HG02885 (cell line): ENCODE data around the gene MRAP.
"Not testable (repeated sequence)": the region's sequence is repeated elsewhere in the genome, so short reads cannot be mapped to it uniquely, and the experiment has no call there.

Experiments used
- ATAC-seq: cut with Tn5 transposase; IDR thresholded peaks from one replicate; pipeline ENCODE4 v1.9.1; 2021; ENCODE audit warnings: mild to moderate bottlenecking; ENCODE audit not compliant: unreplicated experiment, poor library complexity

MRAP gene

DNA sequence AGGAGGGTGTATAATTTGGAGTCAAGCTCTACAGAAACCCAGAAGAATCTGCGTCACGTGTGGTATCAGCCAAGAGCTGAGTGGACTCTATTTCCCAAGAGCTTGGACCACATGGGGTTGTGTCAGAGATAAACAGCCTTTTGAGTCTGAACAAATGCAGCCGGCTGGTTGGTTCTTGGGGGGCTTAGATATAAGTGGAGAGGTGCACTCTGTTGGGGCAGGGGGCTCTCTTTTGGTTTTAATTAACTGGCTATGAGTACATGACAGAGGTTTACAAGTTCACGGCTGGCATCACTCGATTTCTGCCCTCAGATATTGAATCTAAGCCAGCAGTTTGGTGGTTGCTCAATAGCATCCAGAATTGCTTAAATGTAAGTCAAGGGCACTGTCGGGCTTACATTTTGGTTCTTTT, 501 bp upstream of the MRAP start:
- ATAC-seq: no peak

GRCh38 chr21:32299695-32300094, 1.0 kb downstream of the MRAP start:
- ATAC-seq: no peak

- no peak for ATAC-seq
These were observed 1.5 kb downstream of the MRAP start for GRCh38 chr21:32300117-32300681.

- no peak for ATAC-seq
These were observed 2.9 kb downstream of the MRAP start for GRCh38 chr21:32301596-32301995.

- ATAC-seq: no peak
These were observed 3.9 kb downstream of the MRAP start for GRCh38 chr21:32302560-32302959.

DNA sequence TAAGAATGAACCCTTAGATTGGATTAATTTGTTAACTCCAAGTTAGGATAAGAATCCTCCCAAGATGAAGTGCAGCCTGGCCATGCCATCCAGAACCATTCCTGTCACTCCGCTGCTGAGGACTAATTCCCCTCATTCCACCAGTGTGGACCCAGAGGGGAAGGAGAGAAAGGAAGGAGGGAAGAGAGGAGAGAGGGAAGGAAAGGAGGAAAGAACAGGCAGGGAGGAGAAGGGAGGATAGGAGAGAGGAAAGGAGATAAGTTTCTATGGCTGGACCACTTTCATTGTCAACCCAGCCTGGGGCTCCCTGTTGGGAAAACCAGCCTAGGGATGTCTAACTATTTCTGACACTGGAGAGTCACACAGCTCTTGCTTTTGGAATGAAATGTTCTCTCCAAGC, 4.7 kb downstream of the MRAP start:
- no peak for ATAC-seq

DNA sequence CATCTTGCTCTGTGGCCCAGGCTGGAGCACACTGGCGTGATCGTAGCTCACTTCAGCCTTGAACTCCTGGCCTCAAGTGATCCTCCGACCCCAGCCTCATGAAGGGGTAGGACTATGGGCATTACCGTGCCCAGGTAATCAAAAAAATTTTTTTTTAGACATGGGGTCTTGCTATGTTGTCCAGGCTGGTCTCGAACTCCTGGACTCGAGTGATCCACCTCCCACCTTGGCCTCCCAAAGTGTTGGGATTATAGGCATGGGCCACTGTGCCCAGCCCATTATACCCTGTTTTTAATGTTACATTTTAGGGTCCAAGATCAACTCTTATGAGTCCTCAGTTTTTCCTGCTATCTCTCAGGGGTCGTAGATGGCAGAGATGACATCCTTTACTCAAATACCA, 6.3 kb downstream of the MRAP start:
- no peak for ATAC-seq

DNA sequence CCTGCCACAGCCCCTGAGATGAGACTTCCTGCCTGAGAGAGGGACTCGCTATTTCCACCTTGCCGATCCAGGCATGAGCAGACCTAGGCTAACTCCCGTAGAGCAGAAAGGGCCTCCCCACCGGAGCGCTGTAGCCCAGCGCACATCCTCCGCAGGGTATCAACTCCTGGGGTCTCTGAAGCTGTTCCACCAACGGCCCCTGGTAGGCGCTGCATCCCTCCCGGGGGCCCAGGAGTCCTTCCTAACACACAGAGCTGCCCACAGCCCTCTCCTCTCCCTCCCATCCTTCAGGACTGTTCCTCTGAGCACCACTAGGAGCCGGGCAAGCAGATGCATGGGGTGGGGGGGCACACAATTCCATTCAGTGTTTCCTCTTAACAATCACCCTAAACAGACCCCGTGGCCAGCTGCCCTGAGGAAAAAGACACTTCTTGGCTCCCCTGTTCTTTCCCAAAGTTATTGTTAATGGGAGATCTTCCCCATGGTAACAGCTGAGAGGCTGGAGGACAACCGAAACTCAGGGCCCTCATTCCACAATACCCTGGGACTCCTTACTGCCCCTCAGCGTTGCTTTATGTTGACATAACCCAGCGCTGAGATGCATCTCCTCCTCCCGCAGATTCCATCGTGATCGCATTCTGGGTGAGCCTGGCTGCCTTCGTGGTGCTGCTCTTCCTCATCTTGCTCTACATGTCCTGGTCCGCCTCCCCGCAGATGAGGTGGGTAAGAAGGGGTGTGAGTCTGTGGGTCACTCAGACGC, 7.5 kb downstream of the MRAP start:
- ATAC-seq: no peak

GRCh38 chr21:32307706-32308105, 9.1 kb downstream of the MRAP start:
- ATAC-seq: no peak

DNA sequence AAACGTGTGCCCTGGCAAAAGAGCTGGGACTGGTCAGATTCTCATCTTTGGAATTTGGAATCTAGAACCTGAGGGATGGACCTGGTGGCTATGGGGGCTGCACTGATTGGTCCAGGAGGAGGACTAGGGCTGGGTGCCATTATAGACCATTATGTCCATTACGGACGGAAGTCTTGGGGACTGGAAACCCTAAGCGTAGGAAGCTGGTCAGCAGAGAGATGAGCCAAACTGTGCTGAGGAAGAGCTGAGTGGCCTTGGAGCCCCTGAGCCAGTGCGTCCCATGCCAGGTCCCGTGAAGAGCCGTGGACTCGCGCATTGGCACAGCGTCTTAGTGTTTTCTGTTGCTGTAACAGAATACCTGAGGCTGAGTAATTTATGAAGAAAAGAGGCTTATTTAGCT, 10.0 kb downstream of the MRAP start:
- ATAC-seq: no peak

DNA sequence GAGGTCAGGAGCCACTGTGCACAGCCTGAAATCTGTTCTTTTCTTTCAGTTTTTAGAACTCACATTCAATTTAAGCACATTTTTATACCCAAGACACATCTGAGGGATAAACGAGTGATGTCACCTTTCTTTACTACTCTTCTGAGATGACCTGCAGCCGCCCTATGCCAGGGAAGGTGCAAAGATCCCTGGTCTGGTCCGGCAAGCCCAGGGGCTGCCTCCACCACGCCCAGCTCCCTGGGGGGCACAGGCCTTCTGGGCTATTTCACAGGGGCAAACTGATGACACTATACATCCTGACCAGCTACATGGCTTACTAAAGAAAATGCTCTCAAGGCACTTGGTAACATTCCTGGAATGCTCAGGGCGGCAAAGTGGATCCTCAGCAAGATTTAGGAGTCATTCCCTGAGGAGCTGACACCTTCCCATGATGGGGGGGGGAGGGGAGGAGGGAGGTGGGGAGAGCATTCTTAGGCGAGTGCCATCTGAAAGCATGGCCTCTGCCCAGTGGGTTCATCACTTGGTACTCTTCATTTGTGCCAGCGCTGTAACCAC, 11.3 kb downstream of the MRAP start:
- ATAC-seq: no peak

DNA sequence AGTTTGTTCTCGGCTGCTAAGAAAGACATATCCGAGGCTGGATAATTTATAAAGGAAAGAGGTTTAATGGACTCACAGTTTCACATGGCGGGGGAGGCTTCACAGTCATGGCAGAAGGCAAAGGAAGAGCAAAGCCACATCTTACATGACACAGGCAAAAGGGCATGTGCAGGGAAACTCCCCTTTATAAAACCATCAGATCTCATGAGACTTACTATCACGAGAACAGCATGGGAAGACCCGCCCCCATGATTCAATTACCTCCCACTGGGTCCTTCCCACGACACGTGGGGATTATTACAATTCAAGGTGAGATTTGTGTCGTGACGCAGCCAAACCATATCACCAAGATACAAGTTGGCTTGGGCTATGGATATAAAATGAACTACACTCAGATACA, 12.3 kb downstream of the MRAP start:
- ATAC-seq: not testable (repeated sequence)

GRCh38 chr21:32311621-32312020, 13.0 kb downstream of the MRAP start:
- no peak for ATAC-seq

- no peak for ATAC-seq
These were observed 13.7 kb downstream of the MRAP start for GRCh38 chr21:32312326-32312725.

- ATAC-seq: no peak
These were observed 14.3 kb downstream of the MRAP start for GRCh38 chr21:32312976-32313375.

DNA sequence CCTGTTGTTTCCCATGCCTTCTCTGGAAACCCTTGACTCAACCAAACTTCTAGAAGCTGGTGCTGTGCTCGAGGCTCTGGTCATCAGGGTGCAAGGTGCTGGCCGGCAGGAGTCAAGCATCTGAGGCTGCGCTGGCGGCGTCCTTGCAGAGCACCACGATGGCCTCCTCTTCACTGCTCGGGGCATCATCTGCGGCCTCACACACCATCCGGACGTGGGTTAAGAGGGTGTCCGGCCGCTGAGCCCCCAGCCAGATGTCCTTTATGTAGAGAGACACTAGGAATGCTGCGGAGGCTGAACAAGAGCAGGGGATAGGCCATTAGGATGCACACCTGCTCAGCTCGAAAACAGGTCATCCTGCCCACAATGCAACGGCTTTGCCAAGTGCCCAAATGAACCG, 16.2 kb downstream of the MRAP start:
- no peak for ATAC-seq

GRCh38 chr21:32315511-32316281, 17.0 kb downstream of the MRAP start:
- ATAC-seq: no peak

GRCh38 chr21:32316361-32317215, 17.9 kb downstream of the MRAP start:
- ATAC-seq: no peak

DNA sequence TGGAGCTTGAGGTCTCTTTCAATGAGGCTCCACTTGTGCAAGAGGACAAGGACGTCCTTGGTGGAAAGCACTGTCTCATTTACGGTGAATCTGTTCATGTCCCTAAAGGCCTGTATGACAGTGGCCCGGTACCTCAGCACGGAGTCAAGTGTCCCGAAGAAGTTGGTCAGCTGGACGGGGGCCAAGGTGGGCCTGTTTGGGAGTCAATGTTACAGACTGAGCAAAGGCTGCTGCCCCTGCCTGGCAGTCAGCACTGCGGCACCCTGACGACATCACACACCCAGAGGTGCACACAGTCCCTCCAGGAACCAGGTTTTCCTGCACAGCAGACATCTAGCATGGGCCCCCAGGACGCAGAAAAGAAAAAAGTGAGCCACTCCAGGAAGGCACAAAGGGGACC, 19.1 kb downstream of the MRAP start:
- ATAC-seq: no peak

DNA sequence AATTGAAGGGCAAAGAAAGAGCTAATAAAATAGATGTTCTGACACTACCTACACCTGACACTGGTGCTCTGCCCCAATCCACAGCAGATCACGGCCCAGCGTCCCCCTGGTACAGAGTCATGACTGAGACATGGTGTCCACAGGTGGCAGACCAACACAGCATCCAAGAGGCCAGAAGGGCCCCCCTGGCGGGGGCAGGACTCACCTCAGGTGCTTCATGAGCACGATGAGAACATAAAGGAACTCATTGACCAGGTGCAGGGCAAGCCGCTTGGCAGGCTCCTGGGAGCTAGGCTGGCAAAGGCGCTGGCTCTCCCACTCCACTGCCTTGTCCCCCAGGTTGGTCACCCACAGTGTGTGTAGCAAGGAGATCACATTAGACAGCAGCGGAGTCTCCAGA, 20.4 kb downstream of the MRAP start:
- no peak for ATAC-seq
